ENCODE data around the gene FLNB. TPM values are rescaled to one million over a fixed set of nuclear protein-coding genes. Genes with fewer than 3 reads are reported as not detected.
A peak's percentile ranks its signal among the peaks of the same experiment; 100 is the strongest.

FLNB gene
- total RNA-seq, 1 donor from 2014 or later, result 521 TPM

- Mint-ChIP-seq H3K36me3 (ENCODE audit: low read depth, unreplicated experiment) (peaks cover 11% of the 10 kb centered on the region), H3K27ac (ENCODE audit: unreplicated experiment) (peak overlapping the region; percentile 84), H3K4me3 (ENCODE audit: unreplicated experiment) (peak overlapping the region; percentile 98), H3K4me1 (ENCODE audit: low read depth, unreplicated experiment) (peaks cover 37% of the 10 kb centered on the region), H3K27me3 (ENCODE audit: low read depth, unreplicated experiment) (no peaks in the 10 kb centered on the region), H3K9me3 (ENCODE audit: unreplicated experiment) (no peaks in the 10 kb centered on the region)
- no peaks in the 10 kb centered on the region for H3K27me3 ChIP-seq (ENCODE audit: insufficient read depth, low read length)
- peak overlapping the region; percentile 94 for H3K9ac ChIP-seq (ENCODE audit: low read length)
- no peak for FAIRE-seq
- no peak for TF ChIP-seq CTCF (IDR thresholded peaks at IDR 0.05; ENCODE audit: insufficient read depth, low read depth, low read length)
- H3K9me3 ChIP-seq (ENCODE audit: insufficient read depth, low read depth, low read length), result no peaks in the 10 kb centered on the region
- H2AFZ ChIP-seq (ENCODE audit: low read depth, low read length), result no peak overlapping the region
- peak overlapping the region; percentile 97 for H3K4me3 ChIP-seq (ENCODE audit: insufficient read depth, low read depth, low read length)
- no peaks in the 10 kb centered on the region for H3K36me3 ChIP-seq (ENCODE audit: insufficient read depth, low read length)
- no peak overlapping the region for H3K27ac ChIP-seq (ENCODE audit: low read depth, low read length)
- H4K20me1 ChIP-seq (ENCODE audit: insufficient read depth, low read length), result peaks cover 73% of the 10 kb centered on the region
- DNase-seq (ENCODE audit: low read depth), result no peak
- peaks cover 73% of the 10 kb centered on the region for H3K79me2 ChIP-seq (ENCODE audit: insufficient read depth, low read length)
- H3K4me1 ChIP-seq (ENCODE audit: insufficient read depth, low read length), result peaks cover 33% of the 10 kb centered on the region
- peak overlapping the region; percentile 100 for H3K4me2 ChIP-seq (ENCODE audit: low read length)
Measured at GRCh38 chr3:58010562-58010961, 2.3 kb downstream of the FLNB start.

GRCh38 chr3:58011580-58011979, 3.4 kb downstream of the FLNB start:
- peaks cover 84% of the 10 kb centered on the region for H3K79me2 ChIP-seq (ENCODE audit: insufficient read depth, low read length)
- H3K9me3 Mint-ChIP-seq (ENCODE audit: unreplicated experiment), result no peaks in the 10 kb centered on the region
- peak overlapping the region; percentile 98 for H3K4me3 Mint-ChIP-seq (ENCODE audit: unreplicated experiment)
- no peak overlapping the region for H2AFZ ChIP-seq (ENCODE audit: low read depth, low read length)
- peak overlapping the region; percentile 100 for H3K4me2 ChIP-seq (ENCODE audit: low read length)
- no peaks in the 10 kb centered on the region for H3K27me3 Mint-ChIP-seq (ENCODE audit: low read depth, unreplicated experiment)
- peaks cover 11% of the 10 kb centered on the region for H3K36me3 Mint-ChIP-seq (ENCODE audit: low read depth, unreplicated experiment)
- peaks cover 42% of the 10 kb centered on the region for H3K4me1 Mint-ChIP-seq (ENCODE audit: low read depth, unreplicated experiment)
- H3K27ac Mint-ChIP-seq (ENCODE audit: unreplicated experiment), result no peak overlapping the region
- peaks cover 81% of the 10 kb centered on the region for H4K20me1 ChIP-seq (ENCODE audit: insufficient read depth, low read length)
- H3K9ac ChIP-seq (ENCODE audit: low read length), result peak overlapping the region; percentile 94
- no peaks in the 10 kb centered on the region for H3K9me3 ChIP-seq (ENCODE audit: insufficient read depth, low read depth, low read length)
- DNase-seq (ENCODE audit: low read depth) (no peak), FAIRE-seq (no peak)
- H3K36me3 ChIP-seq (ENCODE audit: insufficient read depth, low read length), result no peaks in the 10 kb centered on the region
- no peak for TF ChIP-seq EZH2 (IDR thresholded peaks at IDR 0.05; ENCODE audit: insufficient read depth, low read length)
- TF ChIP-seq CTCF (IDR thresholded peaks at IDR 0.05; ENCODE audit: insufficient read depth, low read depth, low read length), result no peak
- peaks cover 33% of the 10 kb centered on the region for H3K4me1 ChIP-seq (ENCODE audit: insufficient read depth, low read length)
- no peak overlapping the region for H3K4me3 ChIP-seq (ENCODE audit: insufficient read depth, low read depth, low read length)
- no peaks in the 10 kb centered on the region for H3K27me3 ChIP-seq (ENCODE audit: insufficient read depth, low read length)
- no peak overlapping the region for H3K27ac ChIP-seq (ENCODE audit: low read depth, low read length)

- no peaks in the 10 kb centered on the region for H3K9me3 ChIP-seq (ENCODE audit: insufficient read depth, low read depth, low read length)
- FAIRE-seq (no peak), DNase-seq (ENCODE audit: low read depth) (no peak)
- peak overlapping the region; percentile 81 for H3K27ac Mint-ChIP-seq (ENCODE audit: unreplicated experiment)
- H3K9ac ChIP-seq (ENCODE audit: low read length), result peak overlapping the region; percentile 8
- TF ChIP-seq EZH2 (IDR thresholded peaks at IDR 0.05; ENCODE audit: insufficient read depth, low read length), result no peak
- no peak for TF ChIP-seq CTCF (IDR thresholded peaks at IDR 0.05; ENCODE audit: insufficient read depth, low read depth, low read length)
- peaks cover 11% of the 10 kb centered on the region for H3K36me3 Mint-ChIP-seq (ENCODE audit: low read depth, unreplicated experiment)
- peak overlapping the region; percentile 98 for H3K4me3 Mint-ChIP-seq (ENCODE audit: unreplicated experiment)
- no peaks in the 10 kb centered on the region for H3K9me3 Mint-ChIP-seq (ENCODE audit: unreplicated experiment)
- no peak overlapping the region for H3K4me3 ChIP-seq (ENCODE audit: insufficient read depth, low read depth, low read length)
- H3K36me3 ChIP-seq (ENCODE audit: insufficient read depth, low read length), result no peaks in the 10 kb centered on the region
- H3K27me3 ChIP-seq (ENCODE audit: insufficient read depth, low read length), result no peaks in the 10 kb centered on the region
- H3K4me1 Mint-ChIP-seq (ENCODE audit: low read depth, unreplicated experiment), result peaks cover 45% of the 10 kb centered on the region
- no peak overlapping the region for H3K27ac ChIP-seq (ENCODE audit: low read depth, low read length)
- H2AFZ ChIP-seq (ENCODE audit: low read depth, low read length), result no peak overlapping the region
- H3K4me1 ChIP-seq (ENCODE audit: insufficient read depth, low read length), result peaks cover 33% of the 10 kb centered on the region
- peaks cover 86% of the 10 kb centered on the region for H4K20me1 ChIP-seq (ENCODE audit: insufficient read depth, low read length)
- peak overlapping the region; percentile 72 for H3K4me2 ChIP-seq (ENCODE audit: low read length)
- H3K79me2 ChIP-seq (ENCODE audit: insufficient read depth, low read length), result peaks cover 91% of the 10 kb centered on the region
- no peaks in the 10 kb centered on the region for H3K27me3 Mint-ChIP-seq (ENCODE audit: low read depth, unreplicated experiment)
Measured at GRCh38 chr3:58012302-58012701, 4.1 kb downstream of the FLNB start.
